Fibroblast of lung (primary cell): ENCODE measurements around the gene C16orf95. TPM values are rescaled to one million over a fixed set of nuclear protein-coding genes. Genes with fewer than 3 reads are reported as not detected.

Experiments used
- DNase-seq, 2 donors: peaks; one replicate each; pipeline versions ENCODE4 v3.0.0 to v3.0.0-alpha.2; 2010; ENCODE audit warnings: low read depth in 2 of 2
- H2AFZ ChIP-seq: 2 replicates; pipeline ENCODE4 v1.5.1; 2012; ENCODE audit warnings: low read length, control low read depth, inconsistent platforms
- H3K27ac ChIP-seq: 2 replicates; pipeline ENCODE4 v1.5.1; 2011; ENCODE audit warnings: low read length, control low read depth; ENCODE audit not compliant: insufficient read depth
- H3K27me3 ChIP-seq: 2 replicates; pipeline ENCODE4 v1.5.1; 2011; ENCODE audit warnings: mild to moderate bottlenecking, low read length; ENCODE audit not compliant: control insufficient read depth, insufficient read depth
- H3K36me3 ChIP-seq: 2 replicates; pipeline ENCODE4 v1.5.1; 2011; ENCODE audit warnings: low read length; ENCODE audit not compliant: control insufficient read depth, insufficient read depth
- H3K4me1 ChIP-seq: 2 replicates; pipeline ENCODE4 v1.5.1; 2011; ENCODE audit warnings: low read length; ENCODE audit not compliant: control insufficient read depth, insufficient read depth; ENCODE audit errors: extremely low read depth
- H3K4me2 ChIP-seq: 2 replicates; pipeline ENCODE4 v1.5.1; 2011; ENCODE audit warnings: low read length, control low read depth; ENCODE audit not compliant: insufficient read depth; ENCODE audit errors: extremely low read depth
- H3K4me3 ChIP-seq, 4 experiments: fragments of 200-600 bp in 1 of 4; sonication (generic) in 1 of 4; replicated peaks in 1 of 4; 2 replicates each; pipeline ENCODE4 v1.5.1; 2011 to 2016; ENCODE audit warnings: low read length in 4 of 4, low read depth in 3 of 4, mild to moderate bottlenecking in 3 of 4, control low read depth in 2 of 4, inconsistent platforms in 1 of 4, mixed read lengths in 1 of 4; ENCODE audit not compliant: insufficient read depth in 1 of 4; ENCODE audit errors: control extremely low read depth in 1 of 4
- H3K79me2 ChIP-seq: 2 replicates; pipeline ENCODE4 v1.5.1; 2012; ENCODE audit warnings: mild to moderate bottlenecking, low read length, inconsistent platforms; ENCODE audit not compliant: control insufficient read depth, insufficient read depth
- H3K9ac ChIP-seq: 2 replicates; pipeline ENCODE4 v1.5.1; 2011; ENCODE audit warnings: mild to moderate bottlenecking, low read length, control low read depth; ENCODE audit not compliant: insufficient read depth
- H3K9me3 ChIP-seq: 2 replicates; pipeline ENCODE4 v1.5.1; 2012; ENCODE audit warnings: low read depth, low read length; ENCODE audit not compliant: control insufficient read depth, insufficient read depth
- H4K20me1 ChIP-seq: 2 replicates; pipeline ENCODE4 v1.5.1; 2011; ENCODE audit warnings: low read length; ENCODE audit not compliant: control insufficient read depth, insufficient read depth; ENCODE audit errors: extremely low read depth
- EZH2 ChIP-seq: IDR thresholded peaks from 2 replicates; pipeline ENCODE4 v1.5.1; 2012; ENCODE audit warnings: low read length, control low read depth, mild to moderate bottlenecking; ENCODE audit errors: missing control alignments
- polyA plus RNA-seq, 2 donors: library from polyadenylated mRNA; depleted of rRNA in 1 of 2; stranded (reverse) in 1 of 2; unstranded in 1 of 2; fragments of >200 nt; gene quantifications; 2 replicates each; pipeline ENCODE4 v1.2.1, GENCODE V29; 2011 to 2012; ENCODE audit warnings: missing spikeins in 1 of 2
- total RNA-seq: library from RNA; depleted of rRNA; stranded (reverse); fragments of >200 nt; gene quantifications from 2 replicates; pipeline ENCODE4 v1.2.1, GENCODE V29; 2014
- TF ChIP-seq, protein P1 (sequence below), 2 donors: IDR thresholded peaks in 1 of 2; conservative IDR thresholded peaks in 1 of 2; 1 replicate in 1 of 2; 2 replicates in 1 of 2; pipeline ENCODE4 v1.5.1; 2011 to 2012; ENCODE audit warnings: low read length in 2 of 2, control low read depth in 1 of 2, inconsistent platforms in 1 of 2, low read depth in 1 of 2, mild to moderate bottlenecking in 1 of 2

C16orf95 gene
- total and polyA plus RNA-seq, 2 donors (not counting 1 experiment from before 2014, with no cell fraction given) = 1.3 to 5.4 TPM

DNA sequence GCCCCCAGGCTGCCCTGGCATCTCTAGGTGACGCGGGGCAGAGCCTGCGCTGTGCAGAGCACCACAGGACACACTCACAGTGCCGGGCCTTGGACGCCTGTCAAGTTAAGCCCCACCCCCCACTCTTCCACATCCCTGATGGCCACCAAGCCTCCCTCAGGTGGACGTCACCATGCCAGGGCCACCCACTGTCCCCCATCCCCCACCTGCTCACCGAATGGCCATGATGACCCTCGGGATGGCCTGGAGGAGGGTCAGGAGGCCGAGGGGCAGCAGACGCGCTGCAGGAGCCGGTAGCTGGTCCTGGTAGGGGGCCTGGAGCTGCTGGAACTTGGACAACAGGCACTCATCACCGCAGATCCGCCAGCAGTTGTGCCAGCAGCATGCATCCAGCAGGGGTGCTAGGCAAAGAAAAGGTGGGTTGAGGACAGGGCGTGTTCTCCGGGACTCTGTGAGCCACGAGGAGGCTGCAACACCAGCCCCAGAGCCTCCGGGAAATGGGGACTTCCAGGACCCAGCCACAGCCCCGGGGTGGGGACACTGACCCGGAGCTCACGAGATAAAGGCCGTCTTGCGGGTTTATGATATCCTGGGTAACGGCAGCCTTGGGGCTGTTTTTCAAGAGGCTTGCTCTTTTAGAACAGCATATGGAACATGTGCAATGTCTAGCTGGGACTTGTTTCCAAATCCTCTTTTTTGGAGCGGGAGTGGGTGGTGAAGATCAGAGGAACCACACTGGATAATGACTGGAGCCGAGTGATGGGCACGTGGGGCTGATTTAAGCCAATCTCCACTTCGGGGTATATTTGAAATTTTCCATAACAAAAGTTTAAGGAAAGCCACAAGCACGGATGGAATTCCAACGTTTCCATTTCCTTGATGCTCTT, 11.4 kb downstream of the C16orf95 start:
- Histone ChIP-seq H3K27ac (peak overlapping the region; percentile 50), H3K4me2 (peak overlapping the region; percentile 62), H3K36me3 (no peaks in the 10 kb centered on the region), H3K9me3 (no peaks in the 10 kb centered on the region), H3K27me3 (no peaks in the 10 kb centered on the region), H2AFZ (peak overlapping the region; percentile 8), H3K9ac (no peak overlapping the region), H4K20me1 (no peaks in the 10 kb centered on the region), H3K79me2 (no peaks in the 10 kb centered on the region), H3K4me1 (no peaks in the 10 kb centered on the region), H3K4me3 (peak overlapping the region in 2 of 4 experiments; percentile 12 to 23)
- TF ChIP-seq, protein P1, sequence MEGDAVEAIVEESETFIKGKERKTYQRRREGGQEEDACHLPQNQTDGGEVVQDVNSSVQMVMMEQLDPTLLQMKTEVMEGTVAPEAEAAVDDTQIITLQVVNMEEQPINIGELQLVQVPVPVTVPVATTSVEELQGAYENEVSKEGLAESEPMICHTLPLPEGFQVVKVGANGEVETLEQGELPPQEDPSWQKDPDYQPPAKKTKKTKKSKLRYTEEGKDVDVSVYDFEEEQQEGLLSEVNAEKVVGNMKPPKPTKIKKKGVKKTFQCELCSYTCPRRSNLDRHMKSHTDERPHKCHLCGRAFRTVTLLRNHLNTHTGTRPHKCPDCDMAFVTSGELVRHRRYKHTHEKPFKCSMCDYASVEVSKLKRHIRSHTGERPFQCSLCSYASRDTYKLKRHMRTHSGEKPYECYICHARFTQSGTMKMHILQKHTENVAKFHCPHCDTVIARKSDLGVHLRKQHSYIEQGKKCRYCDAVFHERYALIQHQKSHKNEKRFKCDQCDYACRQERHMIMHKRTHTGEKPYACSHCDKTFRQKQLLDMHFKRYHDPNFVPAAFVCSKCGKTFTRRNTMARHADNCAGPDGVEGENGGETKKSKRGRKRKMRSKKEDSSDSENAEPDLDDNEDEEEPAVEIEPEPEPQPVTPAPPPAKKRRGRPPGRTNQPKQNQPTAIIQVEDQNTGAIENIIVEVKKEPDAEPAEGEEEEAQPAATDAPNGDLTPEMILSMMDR (conservative IDR thresholded peaks at IDR 0.05 in 1 of 2, IDR thresholded peaks at IDR 0.05 in 1 of 2; ENCODE audit: low read depth in 1 of 2, low read length in 2 of 2) = peak in 1 of 2 donors; percentile 19
- TF ChIP-seq EZH2 = no peak
- DNase-seq = peak in 1 of 2 donors; percentile 30

DNA sequence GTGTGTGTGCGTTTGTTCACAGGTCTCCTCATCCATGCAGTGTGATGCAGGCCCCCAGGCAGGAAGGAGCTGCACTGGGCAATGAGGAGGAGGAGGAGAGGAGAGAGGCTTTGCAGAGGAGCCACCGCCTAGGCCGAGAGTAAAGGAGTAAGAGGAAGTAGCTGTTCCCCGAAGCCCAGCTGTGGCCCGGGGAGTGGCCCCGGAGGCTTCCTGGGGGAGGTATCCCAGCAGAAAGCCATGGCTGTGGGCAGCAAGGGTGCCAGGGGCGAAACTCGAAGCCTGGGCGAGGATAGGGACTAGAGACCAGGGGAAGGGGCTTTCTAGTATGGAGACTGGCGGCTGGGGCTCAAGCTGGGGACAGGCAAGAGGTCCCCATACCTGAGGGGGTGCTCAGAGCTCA, 12.2 kb downstream of the C16orf95 start:
- TF ChIP-seq, protein P1 (conservative IDR thresholded peaks at IDR 0.05 in 1 of 2, IDR thresholded peaks at IDR 0.05 in 1 of 2; ENCODE audit: low read depth in 1 of 2, low read length in 2 of 2) = no peak
- no peak for TF ChIP-seq EZH2
- no peaks in the 10 kb centered on the region for H3K9me3 ChIP-seq

DNA sequence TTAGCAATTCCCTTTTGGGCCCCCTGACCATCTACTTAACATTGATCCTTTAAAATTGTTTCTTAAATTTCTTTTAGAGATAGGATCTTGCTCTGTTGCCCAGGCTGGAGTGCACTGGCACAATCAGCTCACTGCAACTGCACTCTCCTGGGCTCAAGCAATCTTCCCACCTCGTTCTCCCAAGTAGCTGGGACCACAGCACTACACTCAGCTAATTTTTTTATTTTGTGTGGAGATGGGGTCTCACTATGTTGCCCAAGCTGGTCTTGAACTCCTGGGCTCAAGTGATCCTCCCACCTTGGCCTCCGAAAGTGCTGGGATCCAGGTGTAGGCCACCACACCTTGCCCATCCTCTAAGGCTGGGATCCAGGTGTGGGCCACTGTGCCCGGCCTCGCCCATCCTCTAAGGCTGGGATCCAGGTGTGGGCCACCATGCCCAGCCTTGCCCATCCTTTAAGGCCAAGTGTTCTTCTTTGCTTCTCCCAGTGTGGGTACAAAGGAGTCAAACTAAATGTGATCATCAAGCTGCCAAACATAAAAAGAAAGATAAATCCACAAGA, 13.2 kb downstream of the C16orf95 start:
- DNase-seq = no peak
- Histone ChIP-seq H3K4me3 (no peak overlapping the region), H3K27me3 (no peaks in the 10 kb centered on the region), H3K4me1 (no peaks in the 10 kb centered on the region), H3K27ac (no peak overlapping the region), H3K79me2 (no peaks in the 10 kb centered on the region), H3K36me3 (no peaks in the 10 kb centered on the region), H3K9ac (no peak overlapping the region), H3K4me2 (no peak overlapping the region), H4K20me1 (no peaks in the 10 kb centered on the region), H2AFZ (no peak overlapping the region), H3K9me3 (no peaks in the 10 kb centered on the region)
- TF ChIP-seq, protein P1 (conservative IDR thresholded peaks at IDR 0.05 in 1 of 2, IDR thresholded peaks at IDR 0.05 in 1 of 2; ENCODE audit: low read depth in 1 of 2, low read length in 2 of 2) = no peak
- TF ChIP-seq EZH2 = no peak

More for the DNA sequence above, 12.2 kb downstream of the C16orf95 start:
- Histone ChIP-seq H4K20me1 (no peaks in the 10 kb centered on the region), H3K27me3 (no peaks in the 10 kb centered on the region), H3K36me3 (no peaks in the 10 kb centered on the region), H3K4me3 (no peak overlapping the region), H3K9ac (no peak overlapping the region), H3K27ac (no peak overlapping the region), H2AFZ (no peak overlapping the region), H3K79me2 (no peaks in the 10 kb centered on the region), H3K4me2 (no peak overlapping the region), H3K4me1 (no peaks in the 10 kb centered on the region)
- DNase-seq = no peak
